Lower leg skin (tissue), 3 donors: ENCODE data around the gene KIF25.
"Not testable (repeated sequence)": the region's sequence is repeated elsewhere in the genome, so short reads cannot be mapped to it uniquely, and the experiment has no call there.

ENCODE experiments used
- POLR2A ChIP-seq, 2 donors: fragments of 450-650 bp; IDR thresholded peaks; one replicate each; pipeline ENCODE4 v1.6.1; 2016 to 2017; ENCODE audit warnings: antibody characterized with exemption in 2 of 2, mild to moderate bottlenecking in 1 of 2, moderate library complexity in 1 of 2
- TF ChIP-seq, protein P1 (sequence below), 3 donors: fragments of 450-650 bp; IDR thresholded peaks; one replicate each; pipeline ENCODE4 v1.5.1; 2016; ENCODE audit warnings: antibody characterized with exemption in 3 of 3, mild to moderate bottlenecking in 3 of 3, moderate library complexity in 2 of 3

- TF ChIP-seq, protein P1, sequence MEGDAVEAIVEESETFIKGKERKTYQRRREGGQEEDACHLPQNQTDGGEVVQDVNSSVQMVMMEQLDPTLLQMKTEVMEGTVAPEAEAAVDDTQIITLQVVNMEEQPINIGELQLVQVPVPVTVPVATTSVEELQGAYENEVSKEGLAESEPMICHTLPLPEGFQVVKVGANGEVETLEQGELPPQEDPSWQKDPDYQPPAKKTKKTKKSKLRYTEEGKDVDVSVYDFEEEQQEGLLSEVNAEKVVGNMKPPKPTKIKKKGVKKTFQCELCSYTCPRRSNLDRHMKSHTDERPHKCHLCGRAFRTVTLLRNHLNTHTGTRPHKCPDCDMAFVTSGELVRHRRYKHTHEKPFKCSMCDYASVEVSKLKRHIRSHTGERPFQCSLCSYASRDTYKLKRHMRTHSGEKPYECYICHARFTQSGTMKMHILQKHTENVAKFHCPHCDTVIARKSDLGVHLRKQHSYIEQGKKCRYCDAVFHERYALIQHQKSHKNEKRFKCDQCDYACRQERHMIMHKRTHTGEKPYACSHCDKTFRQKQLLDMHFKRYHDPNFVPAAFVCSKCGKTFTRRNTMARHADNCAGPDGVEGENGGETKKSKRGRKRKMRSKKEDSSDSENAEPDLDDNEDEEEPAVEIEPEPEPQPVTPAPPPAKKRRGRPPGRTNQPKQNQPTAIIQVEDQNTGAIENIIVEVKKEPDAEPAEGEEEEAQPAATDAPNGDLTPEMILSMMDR (IDR thresholded peaks at IDR 0.05) = not testable (repeated sequence)
- TF ChIP-seq POLR2A (IDR thresholded peaks at IDR 0.05) = not testable (repeated sequence)
Observed at GRCh38 chr6:168077401-168077800, 79.9 kb downstream of the KIF25 start.
